ENCODE results near the gene STAM. TPM values are rescaled to one million over a fixed set of nuclear protein-coding genes. Genes with fewer than 3 reads are reported as not detected.

Gene STAM
- total RNA-seq, 1 experiment from 2014 or later = 29.3 TPM

GRCh38 chr10:17655567-17656146 is 11.7 kb downstream of the STAM start:
- Histone ChIP-seq H2BK120ac (ENCODE audit: low read depth, low read length, poor library complexity, severe bottlenecking) (no peak overlapping the region), H3K27ac (ENCODE audit: insufficient read length, low read depth, low read length) (no peak overlapping the region), H3K23ac (ENCODE audit: insufficient read length, low read depth, low read length) (no peak overlapping the region), H2AK5ac (ENCODE audit: insufficient read length, low read length) (no peak overlapping the region), H3K4ac (ENCODE audit: low read depth, low read length) (no peak overlapping the region), H3K9ac (ENCODE audit: extremely low read depth, insufficient read length, low read length) (no peak overlapping the region), H2BK20ac (ENCODE audit: low read depth, low read length, poor library complexity, severe bottlenecking) (no peak overlapping the region), H2BK15ac (ENCODE audit: low read depth, low read length) (no peak overlapping the region), H3K4me2 (ENCODE audit: insufficient read depth, insufficient read length, low read length) (no peak overlapping the region), H4K91ac (ENCODE audit: insufficient read length, low read depth, low read length) (no peak overlapping the region), H3K9me3 (ENCODE audit: control insufficient read depth, low read depth, low read length) (peaks cover 13% of the 10 kb centered on the region), H3K79me1 (ENCODE audit: insufficient read depth, low read depth, low read length, poor library complexity, severe bottlenecking) (peaks cover 6% of the 10 kb centered on the region), H4K20me1 (ENCODE audit: control insufficient read depth, insufficient read depth, insufficient read length) (no peaks in the 10 kb centered on the region), H3K27me3 (ENCODE audit: insufficient read depth, low read length) (no peaks in the 10 kb centered on the region), H4K5ac (ENCODE audit: insufficient read length, low read depth, low read length) (no peak overlapping the region), H2BK12ac (ENCODE audit: insufficient read length, low read depth, low read length) (no peak overlapping the region), H2BK5ac (ENCODE audit: insufficient read length, low read length) (no peak overlapping the region), H2AFZ (ENCODE audit: low read length) (no peak overlapping the region), H3K79me2 (ENCODE audit: insufficient read depth, low read length) (peaks cover 27% of the 10 kb centered on the region; the same call in 1 of the 2 replicates), H4K8ac (replicated peaks; ENCODE audit: insufficient read length, low read depth, low read length) (no peak overlapping the region), H3K56ac (ENCODE audit: insufficient read length, low read depth, low read length) (no peak overlapping the region), H3K18ac (ENCODE audit: insufficient read length, low read depth, low read length) (no peak overlapping the region), H3K14ac (ENCODE audit: insufficient read depth, low read length) (no peak overlapping the region), H3T11ph (ENCODE audit: low read length) (no peak overlapping the region), H3K23me2 (ENCODE audit: insufficient read length, low read depth, low read length, poor library complexity, severe bottlenecking) (no peaks in the 10 kb centered on the region), H3K4me1 (ENCODE audit: insufficient read depth, low read length) (peaks cover 3% of the 10 kb centered on the region; the same call in 1 of the 2 replicates)
- Mint-ChIP-seq H3K4me1 (peaks cover 21 to 47% of the 10 kb centered on the region in 2 experiments), H3K27me3 (ENCODE audit: low read depth) (no peaks in the 10 kb centered on the region), H3K36me3 (ENCODE audit: insufficient read depth in 1 of 3, low read depth in 3 of 3) (peaks cover 19 to 72% (median 44%) of the 10 kb centered on the region in 3 experiments), H3K9me3 (peaks cover 35 to 51% of the 10 kb centered on the region in 2 experiments), H3K27ac (peak overlapping the region in 1 of 3 experiments; percentile 29; a peak in 1 of 7 replicates), H3K4me3 (no peak overlapping the region)
- TF ChIP-seq, protein P1, sequence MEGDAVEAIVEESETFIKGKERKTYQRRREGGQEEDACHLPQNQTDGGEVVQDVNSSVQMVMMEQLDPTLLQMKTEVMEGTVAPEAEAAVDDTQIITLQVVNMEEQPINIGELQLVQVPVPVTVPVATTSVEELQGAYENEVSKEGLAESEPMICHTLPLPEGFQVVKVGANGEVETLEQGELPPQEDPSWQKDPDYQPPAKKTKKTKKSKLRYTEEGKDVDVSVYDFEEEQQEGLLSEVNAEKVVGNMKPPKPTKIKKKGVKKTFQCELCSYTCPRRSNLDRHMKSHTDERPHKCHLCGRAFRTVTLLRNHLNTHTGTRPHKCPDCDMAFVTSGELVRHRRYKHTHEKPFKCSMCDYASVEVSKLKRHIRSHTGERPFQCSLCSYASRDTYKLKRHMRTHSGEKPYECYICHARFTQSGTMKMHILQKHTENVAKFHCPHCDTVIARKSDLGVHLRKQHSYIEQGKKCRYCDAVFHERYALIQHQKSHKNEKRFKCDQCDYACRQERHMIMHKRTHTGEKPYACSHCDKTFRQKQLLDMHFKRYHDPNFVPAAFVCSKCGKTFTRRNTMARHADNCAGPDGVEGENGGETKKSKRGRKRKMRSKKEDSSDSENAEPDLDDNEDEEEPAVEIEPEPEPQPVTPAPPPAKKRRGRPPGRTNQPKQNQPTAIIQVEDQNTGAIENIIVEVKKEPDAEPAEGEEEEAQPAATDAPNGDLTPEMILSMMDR (conservative IDR thresholded peaks at IDR 0.05) = no peak
- no CpG with 5 or more reads among the region's 5 CpGs for WGBS (ENCODE audit: extremely low coverage, insufficient read length, low lambda C conversion rate)
- DNase-seq = no peak

All from H9 (cell line).